Measurements from ENCODE around the gene SPOCK3. TPM values are rescaled to one million over a fixed set of nuclear protein-coding genes. Genes with fewer than 3 reads are reported as not detected.

The SPOCK3 gene
- total and polyA plus RNA-seq, 2 donors (not counting 3 experiments of a cell fraction or from before 2014, with no cell fraction given), result 0.10 TPM; not detected in 1

DNA sequence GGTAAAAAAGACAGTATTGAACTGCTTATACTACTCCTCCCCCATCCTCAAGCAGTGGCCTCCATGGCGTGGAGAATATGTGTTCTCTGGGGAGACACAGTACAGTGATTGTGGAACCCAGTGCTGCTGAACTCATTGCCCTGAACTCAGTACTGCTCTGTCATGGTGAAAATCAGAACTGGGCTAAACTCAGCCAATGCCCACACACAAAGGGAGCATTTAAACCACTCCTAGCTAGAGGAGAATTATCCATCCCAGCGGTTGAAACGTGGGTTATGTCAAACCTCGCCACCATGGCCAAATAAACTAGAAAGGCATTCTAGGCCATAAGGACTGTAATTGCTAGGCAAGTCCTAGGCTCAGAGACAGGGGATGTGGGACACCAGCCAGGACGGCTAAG is 131.8 kb downstream of the SPOCK3 start:
- Histone ChIP-seq H3K79me2 (ENCODE audit: control insufficient read depth, insufficient read depth, low read length) (no peaks in the 10 kb centered on the region), H3K9me3 (replicated peaks; ENCODE audit: control insufficient read depth, insufficient read depth, low read length) (no peaks in the 10 kb centered on the region), H3K9ac (replicated peaks; ENCODE audit: extremely low read depth, insufficient read depth, low read length) (no peak overlapping the region), H3K27ac (ENCODE audit: insufficient read depth, low read depth, low read length) (no peak overlapping the region), H3K9me1 (replicated peaks; ENCODE audit: control insufficient read depth, extremely low read depth, insufficient read depth, low read length) (no peaks in the 10 kb centered on the region), H4K20me1 (replicated peaks; ENCODE audit: control insufficient read depth, extremely low read depth, insufficient read depth, low read length) (no peaks in the 10 kb centered on the region), H3K4me1 (ENCODE audit: control insufficient read depth, extremely low read depth, insufficient read depth, low read length) (no peaks in the 10 kb centered on the region), H3K4me3 (replicated peaks in 1 of 3; ENCODE audit: insufficient read depth in 1 of 3, low read depth in 1 of 3, low read length in 3 of 3) (no peak overlapping the region), H3K27me3 (ENCODE audit: control insufficient read depth in 2 of 2, insufficient read depth in 2 of 2, low read length in 2 of 2) (no peaks in the 10 kb centered on the region), H3K36me3 (ENCODE audit: control insufficient read depth in 2 of 2, extremely low read depth in 1 of 2, insufficient read depth in 2 of 2, low read length in 2 of 2) (no peaks in the 10 kb centered on the region), H3K4me2 (ENCODE audit: insufficient read depth, low read length) (no peak overlapping the region), H2AFZ (ENCODE audit: low read depth, low read length) (no peak overlapping the region)
- BruUV-seq (replicated peaks), result no TSS peak
- POLR2A ChIA-PET, result no interaction called here
- intact Hi-C loops (cut with micrococcal nuclease), result no loop called here
- TF ChIP-seq POLR2AphosphoS5 (IDR thresholded peaks at IDR 0.05; ENCODE audit: insufficient read depth, low read depth, low read length), result no peak
- TF ChIP-seq POLR2A (IDR thresholded peaks at IDR 0.05; ENCODE audit: low read depth, low read length), result no peak
- no peak for TF ChIP-seq EZH2 (IDR thresholded peaks at IDR 0.05; ENCODE audit: borderline replicate concordance, low read depth, low read length, severe bottlenecking)
- TF ChIP-seq, protein P1, sequence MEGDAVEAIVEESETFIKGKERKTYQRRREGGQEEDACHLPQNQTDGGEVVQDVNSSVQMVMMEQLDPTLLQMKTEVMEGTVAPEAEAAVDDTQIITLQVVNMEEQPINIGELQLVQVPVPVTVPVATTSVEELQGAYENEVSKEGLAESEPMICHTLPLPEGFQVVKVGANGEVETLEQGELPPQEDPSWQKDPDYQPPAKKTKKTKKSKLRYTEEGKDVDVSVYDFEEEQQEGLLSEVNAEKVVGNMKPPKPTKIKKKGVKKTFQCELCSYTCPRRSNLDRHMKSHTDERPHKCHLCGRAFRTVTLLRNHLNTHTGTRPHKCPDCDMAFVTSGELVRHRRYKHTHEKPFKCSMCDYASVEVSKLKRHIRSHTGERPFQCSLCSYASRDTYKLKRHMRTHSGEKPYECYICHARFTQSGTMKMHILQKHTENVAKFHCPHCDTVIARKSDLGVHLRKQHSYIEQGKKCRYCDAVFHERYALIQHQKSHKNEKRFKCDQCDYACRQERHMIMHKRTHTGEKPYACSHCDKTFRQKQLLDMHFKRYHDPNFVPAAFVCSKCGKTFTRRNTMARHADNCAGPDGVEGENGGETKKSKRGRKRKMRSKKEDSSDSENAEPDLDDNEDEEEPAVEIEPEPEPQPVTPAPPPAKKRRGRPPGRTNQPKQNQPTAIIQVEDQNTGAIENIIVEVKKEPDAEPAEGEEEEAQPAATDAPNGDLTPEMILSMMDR (IDR thresholded peaks at IDR 0.05; ENCODE audit: extremely low read depth in 1 of 2, insufficient read depth in 1 of 2, low read depth in 1 of 2, low read length in 2 of 2), result no peak
- TF ChIP-seq, protein P2, sequence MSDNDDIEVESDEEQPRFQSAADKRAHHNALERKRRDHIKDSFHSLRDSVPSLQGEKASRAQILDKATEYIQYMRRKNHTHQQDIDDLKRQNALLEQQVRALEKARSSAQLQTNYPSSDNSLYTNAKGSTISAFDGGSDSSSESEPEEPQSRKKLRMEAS (IDR thresholded peaks at IDR 0.05; ENCODE audit: insufficient read depth, insufficient read length), result no peak
- TF ChIP-seq JUN (IDR thresholded peaks at IDR 0.05; ENCODE audit: borderline replicate concordance, insufficient read depth, insufficient read length, low read depth), result no peak
- TF ChIP-seq GATA2 (IDR thresholded peaks at IDR 0.05; ENCODE audit: insufficient read depth, insufficient read length, low read depth, low read length), result no peak
- TF ChIP-seq FOS (IDR thresholded peaks at IDR 0.05; ENCODE audit: borderline replicate concordance, insufficient read depth, low read length), result no peak
- TF ChIP-seq MYC (IDR thresholded peaks at IDR 0.05; ENCODE audit: low read depth, low read length), result no peak
- DNase-seq (ENCODE audit: low read depth, low spot score) (no peak), FAIRE-seq (no peak)
- CTCF ChIA-PET, result no interaction called here
- dilution Hi-C loops (cut with MboI; ENCODE audit: extremely low pct_ligation_motif_present, low sequenced_read_pairs), result no loop called here
